HT1080 (cell line): Measurements from ENCODE around the gene OR4D11. TPM values are rescaled to one million over a fixed set of nuclear protein-coding genes. Genes with fewer than 3 reads are reported as not detected.
A peak's percentile ranks its signal among the peaks of the same experiment; 100 is the strongest.
"Not testable (repeated sequence)": the region's sequence is repeated elsewhere in the genome, so short reads cannot be mapped to it uniquely, and the experiment has no call there.

Experiments
- DNase-seq: peaks from one replicate; pipeline ENCODE4 v3.0.0-alpha.2; 2015; ENCODE audit warnings: low read depth
- polyA plus RNA-seq, 2 experiments: library from polyadenylated mRNA; depleted of rRNA; stranded (reverse); fragments of >200 nt; gene quantifications; 2 replicates each; pipeline ENCODE4 v1.2.3, GENCODE V29; 2015
- total RNA-seq: library from RNA; depleted of rRNA; stranded (reverse); fragments of >200 nt; shearing (Covaris generic); gene quantifications from 2 replicates; pipeline ENCODE4 v1.2.3, GENCODE V29; 2014; rRNA removed

The OR4D11 gene
- total RNA-seq = not detected in 2 replicates
- polyA plus RNA-seq (2015; cell fraction: cytosol; rRNA removed) = not detected in 2 replicates
- not detected in 2 replicates for polyA plus RNA-seq (2015; cell fraction: nucleus; rRNA removed)

DNA sequence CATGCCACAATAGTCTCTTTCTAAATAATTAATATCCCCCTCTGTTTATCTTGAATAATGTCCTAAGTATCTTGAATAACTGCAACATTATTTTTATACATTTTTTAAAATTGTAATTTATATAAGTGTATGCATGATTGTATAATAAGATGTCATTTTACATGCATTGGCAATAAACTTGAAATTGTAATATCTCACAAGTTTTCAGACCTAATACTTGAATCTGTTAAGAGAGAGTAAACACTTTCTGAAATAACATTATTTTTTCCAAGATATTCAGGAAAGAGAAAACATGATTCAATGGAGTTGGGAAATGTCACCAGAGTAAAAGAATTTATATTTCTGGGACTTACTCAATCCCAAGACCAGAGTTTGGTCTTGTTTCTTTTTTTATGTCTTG lies at the start of gene OR4D11:
TSS of gene OR4D11 (plus strand) at position 301 of the 400 bp plus-strand sequence. CDS start at position 301, 0 bp downstream.
- DNase-seq = no peak

DNA sequence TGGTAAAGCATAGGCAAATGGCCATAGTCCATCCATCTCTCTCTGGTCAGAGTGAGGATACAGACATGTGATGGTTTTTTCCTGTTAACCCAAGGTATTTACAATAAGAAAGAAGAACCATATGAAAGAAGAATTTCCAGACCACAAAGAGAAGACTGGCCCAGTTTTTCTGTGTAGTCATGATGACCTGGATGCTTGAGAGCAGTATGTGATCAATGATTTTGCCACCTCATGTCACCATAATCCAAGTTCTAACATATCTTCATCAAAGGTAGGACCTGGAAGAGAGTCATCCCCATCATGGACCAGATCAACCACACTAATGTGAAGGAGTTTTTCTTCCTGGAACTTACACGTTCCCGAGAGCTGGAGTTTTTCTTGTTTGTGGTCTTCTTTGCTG lies 46.7 kb upstream of the OR4D11 start, which contains the start of gene OR4D6:
TSS of gene OR4D6 (plus strand) at position 301 of the 400 bp plus-strand sequence. CDS start at position 301, 0 bp downstream.
- DNase-seq = no peak

DNA sequence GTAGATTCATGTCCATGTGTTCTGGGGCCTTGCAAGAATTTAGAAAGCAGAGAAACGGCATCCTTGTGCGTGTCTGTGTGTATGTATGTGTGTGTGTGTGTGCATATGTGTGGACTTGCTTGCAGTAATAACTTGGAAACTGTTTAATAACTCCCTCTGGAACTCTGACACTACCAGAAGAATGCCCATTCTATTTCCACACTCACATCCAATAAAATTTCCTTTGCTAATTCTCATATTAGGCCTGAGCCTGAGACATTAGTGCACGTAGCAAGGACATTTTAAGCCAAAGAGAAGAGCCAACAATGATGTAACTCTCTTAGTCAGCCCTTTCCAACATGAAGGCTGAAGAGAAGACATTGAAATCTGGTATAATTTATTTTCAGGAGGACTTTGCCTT lies 43.5 kb upstream of the OR4D11 start:
- no peak for DNase-seq

DNA sequence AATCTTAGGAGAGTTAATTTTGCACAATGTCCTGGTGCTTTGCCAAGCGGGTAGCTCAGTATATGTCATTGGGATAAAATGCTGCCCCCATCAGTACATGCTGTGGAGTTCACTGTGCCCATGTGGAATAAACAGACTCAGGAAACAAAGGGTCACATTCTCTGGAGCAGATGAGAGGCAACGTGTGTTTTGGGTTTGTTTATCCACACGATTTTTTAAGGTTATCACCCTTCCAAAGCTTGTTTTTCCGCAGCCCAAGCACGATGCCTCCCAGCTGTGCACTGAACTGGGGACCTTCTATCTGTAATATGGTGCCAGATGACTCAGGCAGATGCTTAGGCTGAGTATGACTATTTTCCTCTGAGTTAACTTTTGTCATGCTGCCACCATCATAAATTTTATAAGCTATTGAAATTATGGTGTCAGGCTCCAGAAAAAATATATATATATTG lies 40.2 kb upstream of the OR4D11 start:
- DNase-seq = peak; percentile 11

DNA sequence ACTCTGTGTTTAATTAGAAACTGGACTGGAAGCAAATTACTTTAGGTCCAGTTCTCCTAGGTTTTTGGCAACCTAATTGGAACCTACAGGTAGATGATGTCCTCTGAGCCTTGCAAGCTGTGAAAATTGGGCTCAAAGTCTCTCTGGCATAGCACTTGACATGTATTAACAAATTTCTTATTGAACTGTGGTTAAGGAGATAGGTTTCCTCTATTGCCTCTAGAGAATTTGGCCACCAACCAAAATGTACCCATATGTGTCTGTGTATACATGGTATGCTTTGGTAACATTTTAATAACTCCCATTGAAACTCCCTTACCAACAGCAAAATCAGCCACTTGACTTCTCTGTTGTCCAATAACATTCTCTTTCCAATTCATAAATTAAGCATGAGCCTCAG lies 30.4 kb upstream of the OR4D11 start, which contains the start of gene OR4D10:
TSS of gene OR4D10 (plus strand) at position 301 of the 400 bp plus-strand sequence. CDS start 4,115 bp downstream, outside the sequence.
- DNase-seq = no peak

DNA sequence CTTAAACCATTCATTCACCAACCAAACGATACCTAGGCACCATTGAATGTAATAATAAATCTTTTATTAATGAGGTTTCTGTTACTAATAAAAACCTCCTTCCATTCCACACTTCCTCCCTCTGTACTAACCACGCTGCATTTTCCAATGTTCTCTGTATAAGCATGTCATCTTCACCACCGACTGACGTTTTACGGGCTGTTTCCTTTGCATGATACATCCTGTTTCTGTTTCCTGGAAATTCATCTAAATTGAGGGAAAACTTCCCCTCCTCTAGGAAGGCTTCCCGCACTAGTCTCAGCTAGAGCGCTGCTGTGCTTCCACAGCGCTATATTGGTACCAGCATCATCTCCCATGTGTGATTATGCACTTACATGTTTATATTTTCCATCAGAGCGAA lies 28.2 kb upstream of the OR4D11 start:
- no peak for DNase-seq

DNA sequence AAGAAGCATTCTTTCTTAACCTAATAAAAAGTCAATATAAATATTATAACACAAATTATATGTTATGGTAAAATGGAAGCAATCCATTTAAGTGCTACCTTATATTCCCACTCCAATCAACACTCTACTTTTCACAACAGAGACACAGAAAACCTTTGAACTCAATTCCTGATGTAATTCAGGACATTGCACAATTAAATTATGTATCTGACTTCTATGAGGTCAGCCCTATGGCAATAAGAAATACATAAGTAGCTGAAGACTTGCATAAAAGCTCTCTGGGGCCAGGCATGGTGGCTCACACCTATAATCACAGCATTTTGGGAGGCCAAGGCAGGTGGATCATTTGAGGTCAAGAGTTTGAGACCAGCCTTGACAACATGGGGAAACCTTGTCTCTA lies 23.5 kb upstream of the OR4D11 start:
- DNase-seq = no peak

DNA sequence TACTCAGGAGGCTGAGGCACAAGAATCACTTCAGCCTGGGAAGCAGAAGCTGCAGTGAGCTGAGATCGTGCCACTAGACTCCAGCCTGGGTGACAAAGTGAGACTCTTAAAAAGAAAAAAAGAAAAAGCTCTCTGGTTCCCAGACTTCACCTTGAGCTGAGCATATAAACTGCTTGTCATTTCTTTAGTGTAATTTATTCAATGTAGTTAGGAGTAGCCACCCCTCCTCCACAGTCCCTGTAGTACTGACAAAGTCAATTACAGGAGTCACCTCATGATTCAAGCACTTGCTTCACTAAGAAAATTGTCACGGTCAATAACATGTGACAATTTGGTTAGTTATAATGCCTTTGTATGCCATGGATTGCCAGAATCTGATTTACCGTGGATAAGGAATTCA lies 23.0 kb upstream of the OR4D11 start:
- no peak for DNase-seq

DNA sequence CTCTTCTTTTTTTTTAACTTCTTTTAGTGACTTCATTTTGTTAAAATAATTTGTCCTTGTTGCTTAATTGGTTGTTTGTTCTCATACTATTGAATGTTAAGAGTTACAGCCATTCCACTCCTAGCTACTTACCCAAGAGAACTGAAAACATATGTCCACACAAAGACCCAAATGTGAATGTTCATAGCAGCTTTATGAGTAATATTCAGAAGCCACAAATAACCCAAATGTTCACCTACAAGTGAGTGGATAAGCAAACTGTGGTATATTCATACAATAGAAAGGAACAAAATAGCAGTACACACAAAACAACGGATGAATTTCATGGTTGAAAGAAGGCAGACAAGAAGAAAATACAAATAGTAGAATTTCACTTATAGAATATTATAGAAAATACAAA lies 1.4 kb upstream of the OR4D11 start:
- no peak for DNase-seq

DNA sequence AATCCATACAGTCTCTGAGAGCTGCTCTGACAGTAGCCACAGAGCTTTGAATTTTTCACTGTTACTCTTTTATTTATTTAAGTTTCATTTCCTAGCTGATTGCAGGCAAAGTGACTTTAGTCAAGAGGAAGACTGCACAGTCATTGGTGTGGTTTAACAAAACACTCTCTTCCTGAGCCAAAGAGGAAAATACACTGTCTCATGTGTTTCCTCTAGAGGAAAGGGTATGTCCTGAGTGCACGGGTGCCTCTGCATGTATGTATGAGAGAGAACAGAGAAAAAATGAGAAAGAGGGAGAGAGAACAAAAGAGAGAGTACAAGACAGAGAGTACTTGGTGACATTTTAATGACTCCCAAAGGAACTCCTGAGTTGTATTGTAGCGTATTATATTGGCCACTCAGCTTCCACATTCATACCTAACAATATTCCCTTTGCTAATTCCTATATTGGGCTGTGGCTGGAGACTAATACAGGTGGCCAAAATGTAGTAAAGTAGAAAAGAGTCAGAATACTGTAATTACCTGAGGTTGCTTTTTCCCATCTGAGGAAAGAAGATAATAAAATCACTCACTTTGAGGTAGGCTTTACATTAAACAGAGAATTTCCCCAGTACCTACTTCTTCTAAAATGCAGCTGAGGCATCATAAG lies 7.7 kb downstream of the OR4D11 start, which contains the start of gene OR4D9:
TSS of gene OR4D9 (plus strand) at position 599 of the 649 bp plus-strand sequence. CDS start 3,374 bp downstream, outside the sequence.
- peak; percentile 25 for DNase-seq

DNA sequence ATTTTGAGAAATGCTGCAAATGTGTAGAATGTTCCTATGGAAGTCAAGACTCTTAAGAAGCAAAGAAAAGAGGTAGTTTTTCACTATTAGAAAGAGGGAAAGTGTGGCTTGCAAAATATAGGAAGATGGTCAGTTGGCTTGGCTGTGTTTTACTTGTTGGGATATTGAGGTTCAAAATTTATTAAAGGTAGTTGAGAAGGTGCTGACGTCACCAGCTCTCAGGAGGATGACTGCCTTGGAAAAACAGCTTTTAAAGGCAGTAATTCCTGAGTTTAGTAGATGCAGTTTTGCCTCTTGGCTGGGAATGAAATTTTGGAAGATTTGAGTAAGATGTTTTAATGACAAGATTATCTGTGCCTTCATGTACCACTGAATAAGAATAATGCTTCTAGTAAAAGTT lies 8.3 kb downstream of the OR4D11 start:
- DNase-seq = no peak

DNA sequence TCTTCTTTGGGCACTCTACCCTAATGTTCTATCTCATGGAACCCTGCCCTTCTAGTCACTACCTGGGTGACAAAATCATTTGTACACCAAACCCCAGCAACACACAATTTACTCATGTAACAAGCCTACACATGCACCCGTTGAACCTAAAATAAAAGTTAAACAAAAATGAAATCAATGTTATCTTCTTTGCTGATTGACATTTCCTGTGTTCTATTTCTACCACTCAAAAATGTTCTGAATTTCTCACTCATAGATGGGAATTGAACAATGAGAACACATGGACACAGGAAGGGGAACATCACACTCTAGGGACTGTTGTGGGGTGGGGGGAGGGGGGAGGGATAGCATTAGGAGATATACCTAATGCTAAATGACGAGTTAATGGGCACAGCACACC lies 16.8 kb downstream of the OR4D11 start:
- DNase-seq = not testable (repeated sequence)

DNA sequence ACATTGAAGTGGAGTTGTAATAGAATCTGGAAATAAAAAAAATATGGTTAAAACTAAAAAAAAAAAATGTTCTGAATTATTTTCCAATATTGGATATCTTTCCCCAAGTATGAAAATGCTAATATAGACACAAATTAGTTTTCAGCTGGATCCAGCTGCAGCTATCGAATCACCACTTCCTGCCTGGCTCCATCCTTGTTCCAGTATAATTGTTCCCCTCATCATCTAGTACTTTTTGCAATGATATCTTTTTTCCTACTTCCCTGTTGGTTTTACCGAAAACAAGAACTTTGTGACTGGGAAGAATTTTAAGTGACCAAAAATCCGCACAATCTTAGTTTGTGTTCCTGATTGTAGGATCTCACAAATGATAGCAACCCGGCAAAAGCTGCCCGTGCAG lies 17.4 kb downstream of the OR4D11 start:
- DNase-seq = no peak

DNA sequence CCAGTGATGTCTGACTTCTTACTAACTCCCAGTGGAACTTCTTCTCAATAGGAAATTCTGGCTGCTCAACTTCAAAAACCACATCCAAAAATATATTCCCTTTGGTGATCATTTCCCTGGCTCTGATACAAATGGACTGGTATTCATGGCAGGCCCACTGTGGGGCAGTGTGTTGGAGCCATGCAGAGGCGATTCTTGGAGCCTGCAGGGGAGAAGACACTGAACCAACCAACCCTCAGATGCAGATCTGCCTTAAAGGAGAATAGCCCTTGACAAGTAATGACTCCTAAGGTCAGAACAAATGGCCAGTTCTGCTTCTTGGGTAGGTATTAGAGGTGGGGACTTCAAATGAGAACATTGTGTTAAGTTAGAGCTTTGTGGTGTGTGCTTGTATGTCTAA lies 20.2 kb downstream of the OR4D11 start:
- DNase-seq = peak; percentile 15

DNA sequence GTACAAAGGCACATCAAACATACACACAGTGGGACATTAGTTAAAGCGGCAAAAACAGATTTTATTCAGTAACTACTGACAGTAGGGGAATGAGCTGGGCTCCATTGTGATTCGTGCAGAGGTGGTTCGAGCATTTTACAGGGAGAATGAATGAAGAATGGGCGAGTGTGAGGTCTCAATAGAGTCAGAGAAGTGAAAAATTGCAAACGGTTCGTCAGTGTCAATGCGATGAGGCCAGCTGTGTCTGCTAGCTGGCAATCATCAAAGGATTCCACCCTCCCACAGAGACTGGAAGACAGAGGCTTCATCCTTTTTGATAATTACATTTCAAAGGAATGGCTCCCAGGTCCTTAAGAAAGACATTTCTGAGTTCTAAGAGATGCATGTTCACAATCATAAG lies 25.3 kb downstream of the OR4D11 start:
- DNase-seq = no peak

DNA sequence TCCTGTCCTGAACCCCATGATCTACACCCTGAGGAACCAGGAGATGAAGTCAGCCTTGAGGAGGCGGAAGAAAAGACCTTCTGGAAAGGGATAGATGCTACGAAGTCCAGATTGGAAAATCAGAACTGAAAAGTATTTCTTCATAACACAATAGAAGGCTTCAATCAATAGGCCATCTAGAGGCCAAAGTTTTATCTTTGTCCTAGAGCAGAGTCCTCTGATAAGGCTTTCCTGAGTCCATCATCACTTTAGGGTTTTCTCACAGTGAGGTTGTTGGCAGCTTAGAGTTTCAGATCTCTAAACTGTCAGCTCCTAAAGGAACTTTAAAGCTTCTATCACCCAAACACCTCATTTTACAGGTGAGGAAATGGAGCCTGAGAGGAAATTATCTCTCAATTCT lies 29.2 kb downstream of the OR4D11 start:
- DNase-seq = no peak

DNA sequence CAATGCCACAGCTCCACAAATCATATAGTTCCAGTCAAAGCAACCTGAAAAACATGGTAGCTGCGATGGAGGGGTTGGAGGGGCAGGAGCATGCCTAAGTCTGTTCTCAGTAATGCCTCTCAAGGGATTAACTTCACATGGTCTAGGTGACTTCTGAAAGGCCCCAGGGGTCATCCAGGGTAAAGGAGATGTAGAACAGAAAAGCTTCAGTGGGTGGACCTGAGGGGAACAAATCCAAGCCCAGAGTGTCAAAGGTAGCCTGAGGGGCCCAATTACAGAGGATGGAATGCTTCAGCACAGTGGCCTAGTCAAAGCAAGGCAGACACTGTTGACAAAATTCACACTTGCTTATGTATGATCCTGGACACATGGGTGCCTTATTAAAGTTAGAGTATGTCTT lies 31.3 kb downstream of the OR4D11 start:
- DNase-seq = no peak

DNA sequence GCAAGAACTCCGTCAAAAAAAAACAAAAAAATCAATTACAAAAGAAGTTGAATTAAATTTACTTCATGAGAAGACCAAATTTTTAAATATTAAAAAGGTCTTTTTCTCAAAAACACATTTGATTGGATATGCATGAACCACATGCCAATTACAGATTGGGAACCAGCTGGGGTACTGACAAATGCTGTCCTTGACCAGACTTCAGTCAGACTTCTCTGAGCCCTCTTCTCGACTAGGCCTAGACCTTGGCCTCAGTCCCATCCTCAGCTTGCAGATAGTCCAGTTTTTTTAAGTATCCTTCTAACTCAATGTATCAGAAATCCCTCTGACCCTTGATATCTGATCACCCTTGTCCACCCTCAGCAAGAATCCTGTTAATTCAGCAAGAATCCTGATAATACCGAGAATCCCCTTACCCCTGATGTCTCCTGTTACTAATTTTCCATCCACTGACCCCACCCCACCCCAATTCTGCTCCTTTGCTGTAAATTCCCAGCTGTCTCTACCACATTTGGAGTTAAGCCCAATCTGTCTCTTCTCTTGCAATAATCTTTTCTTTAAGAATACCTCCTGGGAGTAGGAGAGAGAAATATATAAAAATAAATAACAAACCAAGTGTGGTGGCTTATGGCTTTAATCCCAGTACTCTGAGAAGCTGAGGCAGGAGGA lies 38.9 kb downstream of the OR4D11 start:
- no peak for DNase-seq

DNA sequence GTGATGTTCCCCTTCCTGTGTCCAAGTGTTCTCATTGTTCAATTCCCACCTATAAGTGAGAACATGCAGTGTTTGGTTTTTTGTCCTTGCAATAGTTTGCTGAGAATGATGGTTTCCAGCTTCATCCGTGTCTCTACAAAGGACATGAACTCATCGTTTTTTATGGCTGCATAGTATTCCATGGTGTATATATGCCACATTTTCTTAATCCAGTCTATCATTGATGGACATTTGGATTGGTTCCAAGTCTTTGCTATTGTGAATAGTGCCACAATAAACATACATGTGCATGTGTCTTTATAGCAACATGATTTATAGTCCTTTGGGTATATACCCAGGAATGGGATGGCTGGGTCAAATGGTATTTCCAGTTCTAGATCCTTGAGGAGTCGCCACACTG lies 40.3 kb downstream of the OR4D11 start:
- not testable (repeated sequence) for DNase-seq

DNA sequence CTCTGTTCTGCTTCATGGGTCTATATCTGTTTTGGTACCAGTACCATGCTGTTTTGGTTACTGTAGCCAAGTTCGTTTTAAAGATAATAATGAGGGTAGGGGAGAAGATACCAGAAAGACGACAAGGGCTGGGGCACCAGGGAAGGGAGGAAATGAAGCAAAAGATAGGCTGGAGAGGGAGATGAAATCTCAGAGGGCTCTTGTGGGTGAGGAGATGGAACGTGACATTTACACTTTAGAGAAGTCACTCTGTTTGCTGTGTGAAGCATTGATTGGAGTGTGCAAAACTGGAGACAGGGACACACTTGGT lies 41.4 kb downstream of the OR4D11 start:
- DNase-seq = no peak

DNA sequence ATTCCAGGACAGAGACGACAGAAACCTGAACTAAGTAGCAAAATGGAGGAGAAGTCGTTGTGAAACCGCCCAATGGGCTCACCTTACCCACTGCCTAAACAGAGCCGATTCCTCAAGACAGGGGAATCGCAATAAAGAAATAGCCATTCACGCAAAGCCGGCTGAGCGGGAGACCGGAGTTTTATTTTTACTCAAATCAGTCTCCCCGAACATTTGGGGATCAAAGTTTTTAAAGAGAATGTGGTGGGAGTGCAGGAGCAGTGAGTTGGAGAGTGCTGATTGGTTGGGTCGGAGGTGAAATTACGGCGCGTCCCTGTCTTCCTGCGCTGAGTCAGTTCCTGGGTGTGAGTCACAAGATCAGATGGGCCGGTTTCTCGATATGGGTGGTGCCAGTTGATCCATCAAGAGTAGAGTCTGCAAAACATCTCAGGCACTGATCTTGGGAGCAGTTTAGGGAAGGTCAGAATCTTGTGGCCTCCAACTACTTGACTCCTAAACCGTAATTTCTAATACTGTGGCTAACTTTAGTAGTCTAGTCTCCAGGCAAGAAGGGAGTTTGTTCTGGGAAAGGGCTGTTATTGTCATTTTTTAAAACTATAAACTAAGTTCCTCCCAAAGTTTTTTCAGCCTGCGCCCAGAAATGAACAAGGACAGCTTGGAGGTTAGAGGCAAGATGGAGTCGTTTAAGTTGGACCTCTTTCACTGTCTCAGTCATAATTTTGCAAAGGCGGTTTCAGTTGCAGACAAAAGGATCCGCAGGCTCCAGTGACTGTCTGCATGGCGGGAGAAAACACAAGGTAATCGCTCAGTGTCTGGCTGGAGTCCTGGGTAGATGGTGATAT lies 42.0 kb downstream of the OR4D11 start:
- peak; percentile 98 for DNase-seq
